Breast epithelium (tissue), 4 donors: Measurements from ENCODE around the gene CWC25. TPM values are rescaled to one million over a fixed set of nuclear protein-coding genes. Genes with fewer than 3 reads are reported as not detected.
"Not testable (repeated sequence)": the region's sequence is repeated elsewhere in the genome, so short reads cannot be mapped to it uniquely, and the experiment has no call there.

Source experiments
- DNase-seq, 2 donors: peaks; one replicate each; pipeline ENCODE4 v3.0.0-alpha.2; 2019; ENCODE audit warnings: low spot score in 2 of 2
- H3K27ac ChIP-seq, 2 donors: fragments of 200-600 bp; sonication (generic) in 1 of 2; one replicate each; pipeline ENCODE4 v1.5.1; 2016 to 2019; ENCODE audit warnings: mild to moderate bottlenecking in 1 of 2
- H3K27me3 ChIP-seq, 2 donors: fragments of 200-600 bp; sonication (generic) in 1 of 2; one replicate each; pipeline versions ENCODE4 v1.5.1 to v1.6.0; 2017 to 2019; ENCODE audit warnings: control low read depth in 1 of 2, mild to moderate bottlenecking in 1 of 2
- H3K36me3 ChIP-seq: fragments of 200-600 bp; one replicate; pipeline ENCODE4 v1.5.1; 2019
- H3K4me1 ChIP-seq, 2 donors: fragments of 200-600 bp; sonication (generic); one replicate each; pipeline ENCODE4 v1.5.1; 2016 to 2019; ENCODE audit warnings: control low read depth in 1 of 2
- H3K4me3 ChIP-seq, 3 donors: fragments of 200-600 bp; sonication (generic); 1 replicate in 2 of 3; 2 replicates in 1 of 3; pipeline ENCODE4 v1.5.1; 2016 to 2019; ENCODE audit warnings: mild to moderate bottlenecking in 3 of 3, moderate library complexity in 2 of 3
- H3K9me3 ChIP-seq, 2 donors: fragments of 200-600 bp; sonication (generic) in 1 of 2; one replicate each; pipeline ENCODE4 v1.5.1; 2016 to 2019; ENCODE audit warnings: control low read depth in 1 of 2
- POLR2A ChIP-seq: fragments of 450-650 bp; IDR thresholded peaks from one replicate; pipeline ENCODE4 v1.6.1; 2016; ENCODE audit warnings: antibody characterized with exemption, mild to moderate bottlenecking, moderate library complexity
- POLR2AphosphoS5 ChIP-seq, 3 donors: sonication (generic); formaldehyde crosslinking; IDR thresholded peaks; one replicate each; pipeline ENCODE4 v1.6.1; 2017; ENCODE audit warnings: antibody characterized with exemption in 3 of 3
- intact Hi-C: fragments of 100-400 bp; cut with DNase I; formaldehyde crosslinking; loops from one replicate; pipeline ENCODE4 v1.15.1; 2023; ENCODE audit warnings: low total_unique reads
- total RNA-seq, 3 donors: library from RNA; depleted of rRNA; stranded (reverse); fragments of >200 nt; gene quantifications; one replicate each; pipeline ENCODE4 v1.1.0, GENCODE V29; 2016
- TF ChIP-seq, protein P1 (sequence below), 3 donors: fragments of 450-650 bp; IDR thresholded peaks; one replicate each; pipeline ENCODE4 v1.5.1; 2016 to 2017; ENCODE audit warnings: antibody characterized with exemption in 3 of 3, mild to moderate bottlenecking in 3 of 3, moderate library complexity in 3 of 3

Gene CWC25
- total RNA-seq, 3 donors from 2014 or later: 22.1 to 42.0 (median 28.2) TPM

DNA sequence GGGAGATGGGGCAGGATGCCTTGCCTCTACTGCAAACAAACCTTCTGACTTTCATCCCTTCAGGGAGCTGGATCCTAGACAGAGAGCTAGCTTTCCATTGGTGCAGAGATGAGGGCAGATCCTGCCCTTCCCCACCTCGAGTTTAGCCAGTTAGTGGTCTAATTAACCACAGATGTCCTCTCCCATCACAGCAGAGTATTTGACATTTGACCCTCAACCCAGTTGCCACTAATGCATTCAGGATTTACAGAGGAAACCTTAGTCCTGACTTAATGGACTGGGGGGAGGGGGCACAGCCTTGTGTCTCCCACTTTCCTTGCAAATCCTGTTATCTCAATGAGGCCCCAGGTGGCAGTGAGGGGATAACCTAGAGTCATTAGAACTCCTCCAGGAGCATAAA, 35.9 kb downstream of the CWC25 start:
- no peaks in the 10 kb centered on the region for H3K27me3 ChIP-seq
- intact Hi-C loops: no loop called here
- H3K4me3 ChIP-seq: no peak overlapping the region
- H3K27ac ChIP-seq: no peak overlapping the region
- DNase-seq: no peak
- H3K9me3 ChIP-seq: no peaks in the 10 kb centered on the region
- H3K4me1 ChIP-seq: no peaks in the 10 kb centered on the region
- H3K36me3 ChIP-seq: peaks cover 4% of the 10 kb centered on the region
- no peak for TF ChIP-seq POLR2AphosphoS5 (IDR thresholded peaks at IDR 0.05)
- no peak for TF ChIP-seq POLR2A
- TF ChIP-seq, protein P1, sequence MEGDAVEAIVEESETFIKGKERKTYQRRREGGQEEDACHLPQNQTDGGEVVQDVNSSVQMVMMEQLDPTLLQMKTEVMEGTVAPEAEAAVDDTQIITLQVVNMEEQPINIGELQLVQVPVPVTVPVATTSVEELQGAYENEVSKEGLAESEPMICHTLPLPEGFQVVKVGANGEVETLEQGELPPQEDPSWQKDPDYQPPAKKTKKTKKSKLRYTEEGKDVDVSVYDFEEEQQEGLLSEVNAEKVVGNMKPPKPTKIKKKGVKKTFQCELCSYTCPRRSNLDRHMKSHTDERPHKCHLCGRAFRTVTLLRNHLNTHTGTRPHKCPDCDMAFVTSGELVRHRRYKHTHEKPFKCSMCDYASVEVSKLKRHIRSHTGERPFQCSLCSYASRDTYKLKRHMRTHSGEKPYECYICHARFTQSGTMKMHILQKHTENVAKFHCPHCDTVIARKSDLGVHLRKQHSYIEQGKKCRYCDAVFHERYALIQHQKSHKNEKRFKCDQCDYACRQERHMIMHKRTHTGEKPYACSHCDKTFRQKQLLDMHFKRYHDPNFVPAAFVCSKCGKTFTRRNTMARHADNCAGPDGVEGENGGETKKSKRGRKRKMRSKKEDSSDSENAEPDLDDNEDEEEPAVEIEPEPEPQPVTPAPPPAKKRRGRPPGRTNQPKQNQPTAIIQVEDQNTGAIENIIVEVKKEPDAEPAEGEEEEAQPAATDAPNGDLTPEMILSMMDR (IDR thresholded peaks at IDR 0.05): no peak

DNA sequence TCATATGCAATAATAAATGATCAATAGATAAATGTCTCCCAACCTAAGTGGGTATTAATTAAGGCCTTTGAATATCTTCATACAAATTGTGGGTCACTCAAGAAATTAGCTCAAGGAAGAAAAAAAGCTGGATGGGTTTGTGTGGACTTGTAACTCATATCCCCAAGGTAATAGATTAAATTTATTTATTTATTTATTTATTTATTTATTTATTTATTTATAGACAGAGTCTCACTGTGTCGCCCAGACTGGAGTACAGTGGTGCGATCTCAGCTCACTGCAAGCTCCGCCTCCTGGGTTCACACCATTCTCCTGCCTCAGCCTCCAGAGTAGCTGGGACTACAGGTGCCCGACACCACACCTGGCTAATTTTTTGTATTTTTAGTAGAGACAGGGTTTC, 37.1 kb downstream of the CWC25 start:
- H3K9me3 ChIP-seq, H3K27me3 ChIP-seq, DNase-seq, H3K27ac ChIP-seq, H3K4me3 ChIP-seq, H3K4me1 ChIP-seq, H3K36me3 ChIP-seq, intact Hi-C loops: not testable (repeated sequence)

DNA sequence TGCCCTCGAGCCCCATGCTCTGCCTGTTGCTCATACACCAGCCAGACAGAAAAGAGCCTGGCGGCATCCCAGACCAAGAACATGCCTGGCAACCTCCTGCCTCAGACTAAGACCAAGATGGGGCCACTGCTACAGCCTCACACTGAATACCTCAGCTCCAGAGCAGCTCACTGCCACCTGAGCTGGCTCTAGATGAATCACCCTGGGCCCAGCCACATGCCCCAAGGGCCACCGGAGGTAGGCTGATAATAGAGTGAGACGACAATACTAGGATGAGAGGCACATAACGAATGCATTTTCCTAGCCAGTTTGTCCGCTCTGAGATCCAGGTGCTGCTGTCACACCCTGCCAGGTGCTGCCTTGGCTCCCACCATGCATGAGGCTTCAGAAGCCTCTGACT, 38.7 kb downstream of the CWC25 start:
- DNase-seq: no peak
- H3K27ac ChIP-seq: no peak overlapping the region
- H3K27me3 ChIP-seq: no peaks in the 10 kb centered on the region
- peaks cover 14% of the 10 kb centered on the region for H3K36me3 ChIP-seq
- TF ChIP-seq POLR2AphosphoS5 (IDR thresholded peaks at IDR 0.05) (no peak), POLR2A (no peak)
- TF ChIP-seq, protein P1 (IDR thresholded peaks at IDR 0.05): no peak
- H3K4me3 ChIP-seq: no peak overlapping the region
- no peaks in the 10 kb centered on the region for H3K9me3 ChIP-seq
- H3K4me1 ChIP-seq: no peaks in the 10 kb centered on the region
- intact Hi-C loops: no loop called here

DNA sequence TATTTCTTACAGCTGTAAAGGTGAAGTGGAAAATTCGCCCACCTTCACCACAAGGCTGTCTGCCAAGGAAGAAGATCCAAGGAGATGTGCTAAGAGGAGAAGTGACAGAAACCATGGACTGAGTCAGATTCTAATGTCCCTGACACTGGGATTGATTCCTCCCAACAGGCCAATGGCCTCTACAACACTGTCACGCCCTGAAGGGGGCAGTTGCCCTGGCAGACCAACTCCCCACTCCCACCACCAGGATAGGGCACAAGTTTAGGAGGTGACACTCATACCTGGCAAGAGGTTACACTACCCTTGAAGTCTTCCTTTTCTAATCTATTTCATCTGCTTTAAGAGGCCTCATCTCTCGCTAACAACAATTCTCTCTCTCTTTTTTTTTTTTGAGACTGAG, 41.9 kb downstream of the CWC25 start:
- DNase-seq: no peak
- Histone ChIP-seq H3K36me3 (peaks cover 36% of the 10 kb centered on the region), H3K27me3 (no peaks in the 10 kb centered on the region), H3K4me1 (no peaks in the 10 kb centered on the region), H3K9me3 (no peaks in the 10 kb centered on the region), H3K4me3 (no peak overlapping the region), H3K27ac (no peak overlapping the region)
- TF ChIP-seq, protein P1 (IDR thresholded peaks at IDR 0.05): no peak
- TF ChIP-seq POLR2A (no peak), POLR2AphosphoS5 (IDR thresholded peaks at IDR 0.05) (no peak)
- intact Hi-C loops: no loop called here

DNA sequence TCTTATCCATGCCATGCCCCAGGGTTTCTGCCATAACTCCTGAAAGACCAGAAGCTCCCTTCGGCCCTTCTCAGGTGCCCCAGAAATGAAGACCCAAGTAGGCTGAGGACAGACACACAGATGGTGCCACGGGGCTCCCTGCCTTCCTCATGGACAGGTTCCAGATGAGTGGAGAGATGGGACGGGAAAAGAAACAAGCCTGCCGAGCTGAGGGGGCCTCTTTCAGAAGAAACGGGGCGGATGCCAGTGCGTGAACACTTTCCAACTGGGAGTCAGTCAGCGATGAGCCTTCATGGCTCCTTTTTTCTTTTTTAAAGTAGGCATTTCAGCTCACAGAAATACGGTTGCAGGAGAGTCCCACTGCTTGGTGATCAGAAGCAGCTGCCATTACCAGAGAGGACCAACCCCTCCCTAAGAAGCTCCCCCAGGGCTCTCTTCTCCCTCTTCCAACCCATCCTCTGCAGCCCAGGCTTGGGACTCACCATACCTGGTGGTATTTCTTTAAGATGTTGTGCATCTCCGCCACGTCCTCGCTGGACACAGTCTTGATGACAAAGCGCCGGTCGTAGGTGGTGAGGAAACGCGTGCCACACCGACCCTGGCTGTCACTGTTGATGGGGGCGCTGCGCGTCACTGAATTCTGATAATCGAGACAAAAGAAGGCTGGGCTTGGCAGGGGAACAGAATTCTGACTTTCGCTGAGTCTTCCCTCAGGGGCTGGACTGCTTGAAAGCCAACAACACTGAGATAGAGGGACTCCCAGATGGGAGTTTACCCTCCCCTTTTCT, 45.0 kb downstream of the CWC25 start:
- intact Hi-C loops: no loop called here
- H3K36me3 ChIP-seq: peaks cover 37% of the 10 kb centered on the region
- H3K4me1 ChIP-seq: no peaks in the 10 kb centered on the region
- H3K27ac ChIP-seq: no peak overlapping the region
- no peaks in the 10 kb centered on the region for H3K27me3 ChIP-seq
- no peak overlapping the region for H3K4me3 ChIP-seq
- no peaks in the 10 kb centered on the region for H3K9me3 ChIP-seq
- no peak for TF ChIP-seq POLR2A
- TF ChIP-seq, protein P1 (IDR thresholded peaks at IDR 0.05): no peak
- no peak for TF ChIP-seq POLR2AphosphoS5 (IDR thresholded peaks at IDR 0.05)
- no peak for DNase-seq
